ENCODE measurements around the gene GK.
"Not testable (repeated sequence)": the region's sequence is repeated elsewhere in the genome, so short reads cannot be mapped to it uniquely, and the experiment has no call there.

The GK gene

DNA sequence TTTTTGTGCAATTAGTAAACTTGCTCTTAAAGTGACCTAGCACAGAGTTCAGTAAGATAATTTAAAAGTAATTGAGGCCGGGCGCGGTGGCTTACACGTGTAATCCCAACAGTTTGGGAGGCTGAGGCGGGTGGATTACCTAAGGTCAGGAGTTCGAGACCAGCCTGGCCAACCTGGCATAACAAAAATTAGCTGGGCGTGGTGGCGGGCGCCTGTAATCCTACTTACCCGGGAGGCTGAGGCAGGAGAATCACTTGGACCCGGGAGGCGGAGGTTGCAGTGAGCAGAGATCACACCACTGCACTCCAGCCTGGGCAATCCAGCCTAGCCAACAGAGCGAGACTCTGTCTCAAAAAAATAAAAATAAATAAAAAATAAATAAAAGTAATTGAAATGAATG is 1.2 kb downstream of the GK start:
- DNase-seq (ENCODE audit: low read depth in 2 of 2) = not testable (repeated sequence)

DNA sequence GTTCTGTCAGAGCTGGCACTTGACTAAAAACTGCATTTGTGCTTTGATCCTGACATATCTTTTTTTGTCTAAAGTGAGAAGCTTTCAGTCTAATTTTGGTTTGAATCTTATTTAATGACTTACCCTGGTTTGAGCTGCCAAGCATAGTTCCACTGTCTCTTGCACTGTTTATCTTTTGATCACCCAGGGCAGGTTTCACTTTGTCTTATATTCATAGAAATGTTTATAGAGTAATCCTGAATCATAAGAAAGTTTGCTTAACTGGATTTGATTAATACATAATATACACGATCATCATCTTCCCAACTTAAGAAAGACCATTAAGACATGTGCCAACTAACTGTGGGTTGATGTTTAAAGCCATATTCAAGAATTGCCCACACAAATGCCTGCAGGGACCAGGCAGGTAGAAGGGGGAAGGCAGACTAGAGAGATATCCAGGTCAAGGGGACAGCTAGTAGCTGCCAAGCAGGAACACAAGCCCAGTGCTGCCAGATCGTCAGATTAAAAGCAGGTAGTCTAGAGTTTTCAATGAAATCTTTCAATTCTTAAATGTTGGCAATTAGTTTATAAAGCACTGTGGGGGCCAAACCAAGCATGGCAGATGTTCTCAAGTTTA is 1.9 kb downstream of the GK start:
- DNase-seq (ENCODE audit: low read depth in 2 of 2) = no peak

DNA sequence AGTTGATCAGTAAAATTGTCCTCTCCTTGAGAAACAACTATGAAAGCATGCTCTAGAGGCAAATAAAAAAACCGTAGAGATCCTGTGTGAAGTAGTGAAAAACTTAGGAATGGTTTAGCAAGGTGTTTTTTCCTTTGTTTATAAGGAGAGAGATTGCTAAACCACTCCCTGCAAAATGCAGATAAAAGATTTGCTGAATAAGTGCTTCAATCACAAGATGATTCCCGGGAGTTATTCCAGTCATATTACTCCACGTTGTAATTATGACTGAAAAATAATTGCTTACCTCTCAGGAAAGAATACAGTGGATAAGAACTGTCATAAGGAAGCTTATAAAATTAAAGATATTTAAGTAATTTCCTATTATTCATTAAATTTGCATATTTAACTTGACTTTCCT is 2.8 kb downstream of the GK start:
- DNase-seq (ENCODE audit: low read depth in 2 of 2) = no peak

DNA sequence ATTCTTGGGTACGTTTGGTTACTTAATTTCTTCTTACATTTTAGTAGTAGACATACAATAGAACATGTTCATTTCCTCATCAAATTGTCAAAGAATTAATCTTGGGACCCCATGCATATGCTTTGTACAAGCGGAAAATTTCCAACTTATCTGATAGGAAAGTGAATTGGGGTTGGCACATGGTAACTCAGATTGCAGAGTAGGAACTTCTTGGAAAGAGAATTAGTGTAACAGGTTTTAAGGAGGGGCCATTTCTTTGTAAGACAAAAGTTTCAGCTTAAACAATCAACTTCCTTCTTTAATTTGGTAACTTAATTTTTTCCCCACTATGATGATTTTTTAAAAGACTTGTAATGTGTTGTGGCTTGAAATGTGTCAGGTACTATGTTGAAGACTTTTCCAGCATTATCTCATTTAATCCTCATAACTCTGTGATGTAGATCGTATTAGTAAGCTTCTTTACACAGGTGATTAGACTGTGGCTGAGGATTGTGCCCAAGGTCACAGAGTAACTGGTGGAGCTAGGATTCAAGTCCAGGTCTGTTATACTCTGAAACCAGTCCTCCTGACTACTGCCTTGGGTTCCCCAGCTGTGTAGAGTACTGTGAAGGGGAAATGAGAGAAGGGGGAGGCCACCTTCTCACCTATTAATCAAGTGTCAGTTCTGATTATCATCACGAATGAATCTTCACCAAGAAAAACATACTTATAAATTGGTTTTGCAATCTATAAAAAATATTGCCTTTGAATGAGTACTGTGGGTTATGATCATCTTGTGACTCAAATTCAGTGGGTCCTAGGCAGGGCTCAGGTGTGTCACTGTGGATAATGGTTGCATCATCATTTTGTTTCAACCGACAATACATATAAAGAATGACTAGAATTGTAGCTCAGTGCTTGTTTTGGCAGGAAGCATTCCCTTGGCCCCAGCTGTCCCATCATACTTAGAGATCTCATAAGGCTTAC is 4.3 kb downstream of the GK start:
- no peak for DNase-seq (ENCODE audit: low read depth in 2 of 2)

DNA sequence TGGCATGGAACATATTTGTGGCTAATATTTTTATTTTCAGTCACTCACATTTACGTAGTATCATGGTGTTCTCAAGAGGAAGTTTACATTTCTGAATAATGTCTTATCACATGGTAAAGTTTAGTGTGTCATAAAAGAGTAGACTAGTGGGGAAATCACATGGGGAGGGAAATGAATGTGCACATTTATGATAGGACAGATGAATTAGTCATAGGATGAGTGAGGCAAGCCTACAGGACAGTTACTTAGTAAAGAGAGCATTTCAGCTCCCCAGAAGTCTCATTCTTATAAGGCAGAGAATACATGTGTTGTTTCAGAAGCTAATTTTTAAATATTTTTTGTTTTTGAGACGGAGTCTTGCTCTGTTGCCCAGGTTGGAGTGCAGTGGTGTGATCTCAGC is 6.2 kb downstream of the GK start:
- DNase-seq (ENCODE audit: low read depth in 2 of 2) = no peak

DNA sequence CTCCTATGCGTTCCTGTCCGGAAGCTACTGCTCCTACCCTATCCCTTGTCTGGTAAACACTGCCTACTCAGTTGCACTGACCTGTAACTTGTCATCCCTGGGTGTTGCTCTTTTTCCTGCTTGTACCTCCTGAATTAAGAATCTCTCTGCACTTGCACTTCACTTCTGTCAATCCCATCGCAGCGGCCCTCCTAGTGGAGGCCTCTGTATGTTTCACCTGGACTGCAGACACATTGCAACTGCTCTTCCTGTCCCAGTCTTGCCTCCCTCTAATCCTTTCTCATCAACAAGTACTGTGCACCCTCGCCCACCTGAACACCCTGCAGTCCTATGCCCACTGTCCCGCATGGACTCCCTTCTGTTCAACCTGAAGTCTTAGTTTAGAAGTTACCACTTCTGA is 8.0 kb downstream of the GK start:
- no peak for DNase-seq (ENCODE audit: low read depth in 2 of 2)

DNA sequence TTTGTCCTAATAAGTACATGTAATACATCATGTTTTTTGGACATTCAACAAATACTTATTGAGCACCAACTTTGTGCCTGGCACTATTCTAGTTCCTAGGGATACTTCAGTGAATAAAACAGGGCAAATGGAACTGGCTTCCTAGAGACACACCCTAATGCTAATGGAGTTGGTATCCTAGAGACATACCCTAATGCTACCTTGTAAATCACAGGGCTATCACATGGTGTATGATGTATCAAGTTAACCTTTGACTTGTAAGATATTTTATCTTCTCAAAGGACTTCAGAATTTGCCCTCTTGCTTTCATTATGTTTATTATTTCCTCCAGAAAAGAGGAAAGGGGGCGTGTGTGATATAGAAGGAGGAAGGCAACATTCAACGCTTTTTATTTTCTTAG is 10.1 kb downstream of the GK start:
- DNase-seq (ENCODE audit: low read depth in 2 of 2) = no peak

DNA sequence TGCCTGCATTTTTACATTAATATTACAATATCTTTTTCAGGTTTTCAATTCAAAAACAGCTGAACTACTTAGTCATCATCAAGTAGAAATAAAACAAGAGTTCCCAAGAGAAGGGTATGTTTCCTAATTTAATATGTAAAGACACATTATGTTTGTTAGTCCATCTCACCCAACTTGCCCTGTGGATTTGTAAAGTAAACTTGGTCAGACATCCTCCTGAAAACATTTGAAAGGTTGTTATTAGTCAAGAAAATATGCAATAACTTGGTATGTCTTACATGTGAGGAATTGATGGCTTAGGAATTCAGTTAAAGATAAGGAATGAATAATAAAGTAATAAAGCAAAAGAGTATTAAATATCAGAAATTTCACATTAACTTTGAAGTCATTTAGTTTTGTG is 12.2 kb downstream of the GK start:
- DNase-seq (ENCODE audit: low read depth in 2 of 2) = no peak

DNA sequence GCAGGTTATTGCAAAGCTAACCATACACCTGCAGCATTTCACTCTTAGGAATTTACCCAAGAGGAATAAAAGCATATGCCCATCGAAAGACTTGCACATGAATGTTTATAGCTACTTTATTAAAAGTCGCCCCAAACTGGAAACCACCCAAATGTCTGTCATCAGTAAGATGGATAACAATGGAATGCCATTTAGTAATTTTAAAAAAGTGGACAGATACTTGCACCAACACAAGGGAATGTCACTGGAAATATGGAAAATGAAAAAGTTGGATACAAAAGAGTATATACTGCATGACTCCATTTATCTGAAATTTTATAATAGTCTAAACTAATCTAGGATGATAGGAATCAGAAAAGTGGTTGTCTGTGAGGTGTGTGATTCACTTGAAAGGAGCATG is 12.9 kb downstream of the GK start:
- no peak for DNase-seq (ENCODE audit: low read depth in 2 of 2)

DNA sequence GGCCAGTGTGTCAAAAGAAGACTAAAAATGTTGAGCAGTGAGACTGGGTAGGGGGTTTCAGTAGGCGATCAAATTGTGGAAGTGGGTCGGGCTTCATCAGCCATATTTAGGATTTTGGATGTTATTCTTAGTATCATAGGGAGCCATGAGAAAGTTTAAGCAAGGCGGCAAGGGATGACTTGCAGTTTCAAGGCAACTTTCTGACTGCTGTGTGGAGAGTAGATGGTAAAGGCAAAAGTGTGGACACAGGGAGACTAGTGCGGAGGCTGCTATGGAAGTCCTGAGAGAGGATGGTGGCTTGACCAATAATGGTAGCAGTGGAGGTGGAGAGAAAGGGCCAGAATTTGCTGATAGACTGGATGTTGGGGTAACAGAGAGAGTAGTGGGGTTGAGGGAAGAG is 15.4 kb downstream of the GK start:
- no peak for DNase-seq (ENCODE audit: low read depth in 2 of 2)

DNA sequence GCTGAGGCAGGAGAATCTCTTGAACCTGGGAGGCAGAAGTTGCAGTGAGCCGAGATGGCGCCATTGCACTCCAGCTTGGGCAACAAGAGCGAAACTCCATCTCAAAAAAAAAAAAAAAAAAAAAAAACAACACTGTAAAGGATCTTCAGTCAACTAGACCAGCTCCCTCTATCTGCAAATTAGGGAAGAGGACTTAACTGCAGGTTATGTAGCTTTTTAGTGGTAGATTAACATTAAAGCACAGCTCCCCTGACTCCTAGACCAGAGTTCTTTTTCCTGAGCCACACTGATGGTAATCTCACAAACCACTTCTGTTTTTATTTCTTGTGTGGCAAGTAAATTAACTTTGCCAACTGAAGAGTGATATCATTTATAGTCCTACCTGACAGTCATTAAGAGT is 18.0 kb downstream of the GK start:
- not testable (repeated sequence) for DNase-seq (ENCODE audit: low read depth in 2 of 2)

DNA sequence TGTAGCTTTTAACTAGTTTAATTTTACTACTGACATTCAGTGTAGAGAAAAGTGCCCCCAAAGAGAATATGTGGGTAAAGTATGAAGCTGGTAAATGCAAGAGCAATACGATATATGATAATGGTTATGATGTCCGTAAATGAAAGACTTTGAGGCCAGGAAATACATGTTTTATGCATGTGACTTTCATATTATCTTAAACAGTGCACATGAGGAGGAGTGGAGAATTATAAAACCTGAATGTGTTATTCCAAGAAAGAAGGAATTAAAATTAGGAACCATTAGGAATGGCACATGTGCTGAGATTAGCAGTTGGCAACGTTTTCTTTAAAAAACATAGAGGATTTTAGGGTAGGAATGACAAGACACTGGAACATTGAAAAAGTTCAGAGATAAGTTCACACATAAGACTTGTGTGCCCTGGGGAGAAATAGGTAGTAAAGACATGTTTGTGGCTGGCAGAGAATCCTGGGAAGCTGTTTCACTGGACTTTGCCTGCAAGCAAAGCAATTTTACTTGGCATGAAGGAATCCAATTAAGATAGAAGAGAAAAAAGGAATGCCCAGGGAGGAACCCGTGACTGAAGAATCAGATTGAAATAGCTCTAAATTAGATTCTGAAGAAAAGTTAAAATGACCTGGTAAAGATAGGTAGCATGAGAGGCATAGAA is 20.0 kb downstream of the GK start:
- DNase-seq (ENCODE audit: low read depth in 2 of 2) = no peak

DNA sequence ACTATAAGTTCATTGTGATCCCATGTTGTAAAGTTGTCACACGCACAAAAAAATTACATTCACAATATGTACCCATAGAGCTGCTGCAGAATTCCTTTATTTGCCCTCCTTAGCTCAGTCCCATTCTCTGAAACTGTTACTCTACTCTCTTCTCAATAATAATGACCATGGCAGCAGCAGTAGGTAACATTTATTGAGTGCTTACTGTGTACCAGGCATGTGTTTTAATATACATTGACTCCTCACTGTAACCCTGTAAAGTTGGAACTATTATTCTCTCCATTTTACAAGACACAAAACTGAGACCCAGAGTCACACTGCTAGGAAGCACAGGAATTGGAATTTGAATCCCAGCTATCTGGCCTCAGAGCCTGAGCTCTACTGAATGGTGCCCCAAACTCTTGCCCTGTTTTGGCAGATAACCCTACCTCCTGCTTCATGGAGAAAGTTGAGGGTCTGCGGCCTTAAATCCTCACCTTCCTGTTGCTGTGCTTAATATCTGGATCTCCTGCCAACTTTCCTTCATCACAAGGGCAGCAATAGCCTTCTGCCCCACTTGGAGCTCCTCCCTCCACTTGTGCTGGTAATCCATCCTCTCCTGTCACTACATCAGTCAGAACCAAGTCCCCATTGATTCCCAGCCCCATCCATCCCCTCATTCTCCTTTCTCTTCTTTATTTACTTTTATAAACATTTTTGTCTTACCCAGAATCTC is 20.8 kb downstream of the GK start:
- DNase-seq (ENCODE audit: low read depth in 2 of 2) = no peak

DNA sequence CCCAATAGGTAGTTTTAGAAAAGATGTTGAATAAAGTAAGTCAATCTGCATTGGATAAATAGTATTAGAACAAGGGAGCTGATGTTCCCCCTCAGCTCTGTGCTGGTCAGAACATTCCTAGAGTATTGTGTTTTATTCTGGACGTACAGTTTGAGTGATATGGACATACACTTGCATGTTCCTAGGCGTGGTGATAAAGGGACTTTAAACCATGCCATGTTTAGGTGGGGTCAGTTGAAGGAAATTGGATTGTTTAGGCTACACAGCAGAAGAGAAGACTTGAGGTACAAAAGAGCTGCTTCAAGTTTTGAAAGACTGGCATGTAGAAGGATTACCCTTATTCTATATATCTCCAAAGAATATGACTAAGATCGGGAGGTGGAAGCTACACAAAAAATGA is 21.6 kb downstream of the GK start:
- no peak for DNase-seq (ENCODE audit: low read depth in 2 of 2)

DNA sequence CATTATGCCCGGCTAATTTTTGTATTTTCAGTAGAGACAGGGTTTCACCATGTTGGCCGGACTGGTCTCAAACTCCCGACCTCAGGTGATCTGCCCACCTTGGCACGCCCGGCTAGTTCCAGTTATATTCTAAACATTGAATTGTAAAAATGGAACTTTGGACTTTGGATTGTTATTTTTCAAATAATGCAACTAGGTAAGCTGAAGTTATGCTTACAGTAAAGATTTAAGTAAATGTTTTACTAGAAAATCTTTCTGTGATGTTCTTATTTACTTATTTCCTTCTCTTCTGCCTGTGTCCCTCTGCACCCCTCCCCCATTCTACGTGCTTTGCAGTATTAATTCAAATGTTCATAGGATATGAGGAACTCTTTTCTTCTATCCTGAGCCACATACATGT is 26.1 kb downstream of the GK start:
- DNase-seq (ENCODE audit: low read depth in 2 of 2) = no peak

DNA sequence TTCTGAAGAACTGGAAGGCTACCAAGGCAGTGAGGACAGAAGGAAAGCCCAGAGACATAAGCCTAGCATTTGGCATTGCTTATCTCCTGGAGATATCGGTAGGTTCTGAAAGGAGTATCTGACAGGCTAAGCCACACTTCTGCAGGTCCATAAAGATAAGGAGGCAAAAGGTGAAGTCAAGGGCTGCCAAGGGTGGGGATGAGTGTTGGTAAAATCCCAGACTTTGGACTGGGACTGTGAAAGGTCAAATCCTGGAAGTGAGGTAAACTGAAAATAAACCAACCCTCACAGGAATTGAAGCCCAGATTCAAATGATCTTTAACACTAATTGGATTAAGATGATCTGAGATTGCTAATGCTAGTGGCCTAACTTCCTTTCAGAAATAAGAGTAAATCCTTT is 27.4 kb downstream of the GK start:
- DNase-seq (ENCODE audit: low read depth in 2 of 2) = no peak

DNA sequence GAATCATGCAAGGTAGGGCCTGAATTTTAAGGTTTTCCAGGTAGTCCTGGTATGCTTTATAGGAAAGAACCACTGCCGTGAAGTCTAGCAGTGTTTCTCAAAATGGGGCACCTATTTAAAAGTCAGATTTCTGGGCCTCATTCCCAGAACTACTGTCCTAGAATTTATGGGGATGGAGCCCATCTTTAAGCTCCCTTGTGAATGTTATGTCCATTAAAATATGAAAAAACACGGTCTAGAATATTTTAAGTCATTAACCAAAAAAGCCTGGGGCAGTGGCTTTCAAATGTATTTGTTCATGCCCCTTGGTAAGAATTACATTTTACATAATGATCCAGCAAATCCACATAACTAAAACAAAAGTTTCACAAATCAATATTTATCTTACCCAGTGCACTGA is 35.4 kb downstream of the GK start:
- DNase-seq (ENCODE audit: low read depth in 2 of 2) = no peak

DNA sequence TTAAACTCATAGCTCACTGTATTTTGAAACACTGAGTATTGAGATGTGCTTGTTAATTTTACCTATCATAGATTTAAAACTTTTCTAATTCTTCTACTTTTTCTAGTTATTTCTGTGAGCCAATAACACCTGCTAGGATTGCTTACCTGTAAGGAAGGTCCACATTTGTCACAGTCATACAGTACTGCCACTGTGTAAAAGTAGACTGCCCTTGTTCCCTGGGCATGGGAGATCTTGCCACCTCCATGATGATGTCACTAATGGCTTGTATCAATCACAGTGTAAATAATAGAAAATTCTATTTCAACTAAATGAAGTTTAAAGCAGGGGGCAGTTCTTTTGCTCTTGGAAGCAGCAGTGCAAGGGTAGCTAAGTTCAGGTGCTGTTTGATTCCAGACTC is 35.9 kb downstream of the GK start:
- no peak for DNase-seq (ENCODE audit: low read depth in 2 of 2)

DNA sequence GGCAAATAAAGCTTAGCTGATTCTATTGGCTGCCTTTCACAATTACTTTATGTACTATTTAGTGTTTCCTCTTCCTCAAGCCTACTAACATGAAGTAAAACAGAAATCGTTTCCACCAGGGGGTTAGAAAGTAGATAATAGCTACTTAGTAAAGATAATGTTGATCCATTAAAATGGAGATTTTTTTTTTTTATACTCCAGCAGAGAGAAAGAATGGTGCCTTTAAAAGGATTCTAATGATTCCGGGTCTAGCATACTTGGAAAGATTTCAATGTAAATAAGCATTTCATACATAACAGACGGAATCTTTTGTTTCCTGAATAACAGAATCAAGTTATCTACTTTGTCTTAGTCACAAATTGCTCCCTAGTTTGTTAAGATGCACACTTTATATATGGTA is 37.1 kb downstream of the GK start:
- no peak for DNase-seq (ENCODE audit: low read depth in 2 of 2)

DNA sequence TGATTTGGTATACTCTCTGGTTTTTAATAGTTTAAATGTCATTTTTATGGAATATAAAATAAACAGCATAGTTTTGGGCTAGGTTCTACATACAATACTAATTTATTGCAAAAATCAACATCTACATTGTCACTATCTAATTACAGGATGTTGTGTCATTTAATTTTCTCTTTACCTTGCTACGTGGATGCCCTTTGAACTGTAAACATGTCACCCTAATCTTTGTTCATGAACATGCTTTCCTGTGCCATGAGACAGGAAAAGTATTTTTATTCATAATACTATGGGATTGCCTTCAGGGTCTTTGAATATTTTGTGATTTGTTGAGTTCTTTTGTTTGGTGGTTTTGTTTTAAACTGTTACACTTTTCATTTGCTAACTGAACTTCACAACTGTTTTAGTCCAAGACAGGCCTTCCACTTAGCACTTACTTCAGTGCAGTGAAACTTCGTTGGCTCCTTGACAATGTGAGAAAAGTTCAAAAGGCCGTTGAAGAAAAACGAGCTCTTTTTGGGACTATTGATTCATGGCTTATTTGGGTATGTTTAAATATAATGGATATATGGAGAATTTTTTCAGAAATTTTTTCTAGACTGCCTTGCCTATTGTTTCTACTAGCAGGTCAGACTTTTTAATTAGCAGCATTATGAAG is 40.9 kb downstream of the GK start:
- no peak for DNase-seq (ENCODE audit: low read depth in 2 of 2)

DNA sequence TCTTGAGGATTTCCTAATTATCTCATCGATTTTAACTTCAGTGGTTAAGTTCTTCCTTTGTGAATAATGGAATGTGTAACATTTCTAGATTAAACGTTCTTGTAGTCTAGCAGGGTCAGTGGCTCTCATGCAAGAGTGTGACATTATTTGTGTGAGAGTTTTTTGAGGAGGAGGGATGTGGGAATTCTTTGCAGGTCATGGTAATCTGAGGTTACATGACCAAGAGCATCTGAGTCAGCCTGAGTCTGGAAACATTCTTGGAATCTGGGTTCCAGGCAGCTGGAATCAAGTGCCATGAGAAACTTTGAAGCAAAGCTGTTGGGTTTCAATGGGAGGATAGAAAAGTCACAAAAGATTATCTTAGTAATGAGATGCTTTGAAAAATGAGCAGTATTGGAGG is 49.5 kb downstream of the GK start:
- DNase-seq (ENCODE audit: low read depth in 2 of 2) = no peak

Data from stimulated activated CD8-positive, alpha-beta memory T cell treated with anti-CD3 and anti-CD28 coated beads, Interleukin-15, amount 100 ng/mL, for 48 hours (primary cell).